Skin epidermis (tissue), 12 donors: ENCODE results near the gene ZNF154.

Experiments
- H3K27ac ChIP-seq, 21 experiments: fragments of 200-600 bp; sonication (generic) in 11 of 21; one replicate each; pipeline ENCODE4 v1.5.0; 2020; ENCODE audit warnings: mild to moderate bottlenecking in 3 of 21, inconsistent platforms in 2 of 21, moderate library complexity in 2 of 21
- H3K4me3 ChIP-seq, 7 experiments: fragments of 200-600 bp; sonication (generic) in 2 of 7; one replicate each; pipeline ENCODE4 v1.5.0; 2020; ENCODE audit warnings: inconsistent platforms in 2 of 7, mild to moderate bottlenecking in 2 of 7, moderate library complexity in 1 of 7

The ZNF154 gene

GRCh38 chr19:57686727-57687126 is 22.3 kb downstream of the ZNF154 start:
- no peak overlapping the region for H3K4me3 ChIP-seq

DNA sequence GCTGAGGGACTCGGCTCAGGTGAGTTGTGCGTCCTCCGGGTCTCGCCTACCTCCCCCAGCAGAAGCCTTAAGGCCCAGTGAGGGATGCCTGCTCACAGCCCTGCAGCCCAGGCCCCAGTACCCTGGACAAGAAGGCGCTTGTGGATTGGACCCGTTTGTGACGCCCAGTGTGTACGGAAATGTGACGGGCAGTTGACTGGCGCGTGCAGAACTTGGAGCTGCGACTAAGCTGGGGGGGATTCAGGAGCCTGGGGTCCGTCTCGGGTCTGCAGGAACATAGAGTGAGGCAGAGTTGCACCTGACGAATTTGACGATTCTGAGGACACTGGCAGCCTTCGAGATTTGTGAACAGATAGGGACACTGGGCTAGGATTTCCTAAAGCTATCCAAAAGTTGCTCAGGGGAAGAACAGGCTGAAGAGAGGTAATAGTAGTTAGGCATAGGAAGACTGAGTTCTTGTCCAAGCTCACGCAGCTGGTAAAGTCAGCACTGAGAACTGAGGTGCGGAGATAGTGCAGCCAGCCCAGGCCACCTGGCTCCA is 26.7 kb downstream of the ZNF154 start:
- H3K27ac ChIP-seq, result peak overlapping the region in 19 of 21 experiments; percentile 19 to 85 (median 71)

More at GRCh38 chr19:57686727-57687126, 22.3 kb downstream of the ZNF154 start:
- H3K27ac ChIP-seq, result no peak overlapping the region

DNA sequence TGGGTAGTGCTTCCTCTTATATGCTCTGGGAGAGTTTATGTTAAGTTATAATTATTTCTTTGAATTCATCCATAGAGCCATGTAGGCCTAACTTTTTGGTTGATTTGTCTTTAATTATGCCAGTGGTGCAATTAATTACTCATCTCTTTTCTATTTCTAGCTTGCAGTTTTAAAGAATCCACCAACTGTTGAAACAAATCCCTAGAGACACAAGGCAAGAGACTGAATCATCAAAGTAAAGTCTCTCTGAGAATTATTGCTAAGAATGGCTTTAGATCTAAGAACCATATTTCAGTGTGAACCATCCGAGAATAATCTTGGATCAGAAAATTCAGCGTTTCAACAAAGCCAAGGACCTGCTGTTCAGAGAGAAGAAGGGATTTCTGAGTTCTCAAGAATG is 33.1 kb downstream of the ZNF154 start:
- H3K27ac ChIP-seq, result no peak overlapping the region
- H3K4me3 ChIP-seq, result no peak overlapping the region

More for the DNA sequence above, 26.7 kb downstream of the ZNF154 start:
- peak overlapping the region; percentile 70 to 98 (median 82) for H3K4me3 ChIP-seq

GRCh38 chr19:57672466-57672865 is 36.5 kb downstream of the ZNF154 start:
- H3K4me3 ChIP-seq, result no peak overlapping the region
- no peak overlapping the region for H3K27ac ChIP-seq

- H3K4me3 ChIP-seq, result no peak overlapping the region
These were observed 37.7 kb downstream of the ZNF154 start for GRCh38 chr19:57671124-57671895.

DNA sequence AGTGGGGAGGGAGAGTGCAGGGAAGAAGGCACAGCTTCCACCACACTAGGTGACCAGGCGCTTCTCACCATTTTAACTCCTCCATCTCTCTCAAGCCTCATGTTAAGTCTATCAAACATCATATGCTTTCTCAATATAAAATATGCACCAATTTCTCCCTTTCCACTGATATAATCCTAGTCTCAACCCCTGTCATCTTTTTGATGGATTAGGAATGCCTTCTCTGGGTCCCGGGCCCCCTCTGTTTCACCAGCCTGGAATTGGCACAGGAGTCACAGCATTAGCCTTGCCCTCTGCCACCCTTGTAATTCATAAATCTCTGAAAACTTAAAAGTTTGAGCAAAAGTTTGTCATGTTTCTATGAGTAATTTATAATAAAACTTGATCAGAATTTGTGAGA is 40.4 kb downstream of the ZNF154 start, which contains the start of gene ZSCAN4:
Gene ZSCAN4, plus strand, starts transcription at position 301 of the 400 bp plus-strand sequence. CDS start 7,211 bp downstream, outside the sequence.
- Histone ChIP-seq H3K27ac (no peak within 1 kb of the TSS), H3K4me3 (no peak within 1 kb of the TSS)

More at GRCh38 chr19:57671124-57671895, 37.7 kb downstream of the ZNF154 start:
- no peak overlapping the region for H3K27ac ChIP-seq

DNA sequence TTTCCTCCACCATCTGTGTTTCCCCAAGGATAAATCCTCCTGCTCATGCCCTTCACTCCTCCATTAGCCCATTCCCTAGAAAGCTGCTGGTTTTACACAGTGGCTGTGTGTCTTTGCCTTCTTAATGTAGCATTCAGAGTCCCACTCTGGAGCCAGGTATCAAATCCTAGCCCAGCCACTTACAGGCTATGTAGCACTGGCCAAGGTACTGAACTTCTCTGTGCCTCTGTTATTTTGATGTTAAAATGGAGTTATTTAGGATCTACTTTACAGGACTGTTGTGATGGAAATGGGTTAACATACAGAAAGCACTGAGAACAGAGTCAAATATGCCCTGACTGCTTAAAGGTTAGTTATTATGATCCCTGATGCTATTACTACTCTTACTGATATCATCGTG is 41.8 kb downstream of the ZNF154 start:
- no peak overlapping the region for H3K4me3 ChIP-seq
- H3K27ac ChIP-seq, result no peak overlapping the region

- no peak overlapping the region for H3K27ac ChIP-seq
- no peak overlapping the region for H3K4me3 ChIP-seq
These were observed 43.7 kb downstream of the ZNF154 start for GRCh38 chr19:57665261-57665806.

GRCh38 chr19:57664269-57665127 is 44.5 kb downstream of the ZNF154 start:
- H3K27ac ChIP-seq, result peak overlapping the region in 8 of 21 experiments; percentile 1 to 58 (median 36)
- peak overlapping the region; percentile 40 to 51 (median 41) for H3K4me3 ChIP-seq

GRCh38 chr19:57656346-57656745 is 52.7 kb downstream of the ZNF154 start:
- Histone ChIP-seq H3K27ac (no peak overlapping the region), H3K4me3 (no peak overlapping the region)

- Histone ChIP-seq H3K27ac (no peak overlapping the region), H3K4me3 (no peak overlapping the region)
These were observed 53.6 kb downstream of the ZNF154 start for GRCh38 chr19:57655443-57655842.

DNA sequence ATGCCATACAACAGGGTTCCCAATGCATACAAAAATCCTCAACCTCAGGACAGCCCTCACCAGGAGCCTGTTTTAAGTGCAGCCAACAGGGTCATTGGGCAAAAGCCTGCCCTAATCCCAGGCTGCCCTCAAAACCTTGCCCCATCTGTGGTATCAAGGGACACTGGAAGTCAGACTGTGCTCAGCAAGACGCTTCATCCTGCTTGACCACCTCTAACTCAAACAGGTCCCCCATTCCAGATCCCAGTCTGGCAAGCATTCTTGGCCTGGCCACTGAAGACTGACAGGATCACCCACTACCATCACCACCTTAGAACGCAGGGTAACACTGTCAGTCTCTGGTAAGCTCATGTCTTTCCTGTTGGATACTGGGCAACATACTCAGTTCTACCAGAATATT is 55.3 kb downstream of the ZNF154 start:
- no peak overlapping the region for H3K27ac ChIP-seq
- no peak overlapping the region for H3K4me3 ChIP-seq

DNA sequence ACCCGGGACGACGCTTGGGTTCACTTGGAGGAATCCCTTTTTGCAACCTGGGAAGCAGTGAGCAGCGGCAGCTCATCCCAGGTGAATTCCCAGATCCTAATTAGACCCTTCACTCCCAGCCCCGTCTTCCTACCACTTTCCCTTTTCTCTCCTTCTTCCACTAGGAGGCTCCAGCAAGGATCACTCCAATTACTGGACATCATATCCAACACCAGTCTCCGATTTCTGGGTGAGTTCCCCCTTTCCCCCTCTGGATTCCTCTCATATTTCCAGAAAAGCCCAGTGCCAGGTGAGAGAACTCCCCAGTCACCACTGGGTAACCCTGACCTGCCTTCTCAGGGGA is 57.4 kb downstream of the ZNF154 start:
- Histone ChIP-seq H3K4me3 (peak overlapping the region in 2 of 7 experiments; percentile 2 to 12), H3K27ac (peak overlapping the region in 2 of 21 experiments; percentile 11 to 33)

DNA sequence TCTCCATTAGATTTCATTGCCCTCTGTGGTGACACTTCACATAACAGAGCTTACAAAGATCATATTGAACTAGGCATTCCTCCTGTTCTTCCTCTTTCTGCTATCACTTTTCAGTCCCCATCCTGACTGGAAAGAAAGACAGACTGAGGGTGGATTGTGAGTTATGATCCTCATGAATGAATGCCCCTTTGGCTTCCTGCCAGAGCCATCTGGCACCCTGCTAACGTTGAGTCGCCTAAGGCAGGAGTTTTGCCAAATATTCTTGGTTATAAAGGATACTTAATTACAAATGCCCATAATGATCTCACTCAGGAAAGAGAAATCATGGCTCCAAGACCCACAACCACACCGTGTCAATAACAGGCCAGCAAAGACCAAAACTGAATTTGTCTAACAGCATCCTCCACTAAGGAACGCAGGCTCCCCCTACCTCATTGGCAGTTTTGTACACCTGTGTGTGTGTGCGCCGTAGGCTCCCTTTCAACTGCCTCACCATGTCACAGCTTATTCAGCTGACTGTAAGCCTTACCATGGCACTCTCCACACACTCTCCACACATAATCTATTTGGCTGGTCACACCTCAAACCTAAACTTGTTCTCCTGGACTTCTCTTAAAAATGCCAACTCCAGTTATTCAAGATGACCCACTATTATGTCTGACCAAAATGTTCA is 60.5 kb downstream of the ZNF154 start:
- Histone ChIP-seq H3K27ac (no peak overlapping the region), H3K4me3 (no peak overlapping the region)
